ENCODE measurements around the gene SLC11A1. TPM values are rescaled to one million over a fixed set of nuclear protein-coding genes. Genes with fewer than 3 reads are reported as not detected.

SLC11A1 gene
- total and polyA plus RNA-seq, 2 experiments from 2014 or later, result 0.31 TPM; not detected in 1

DNA sequence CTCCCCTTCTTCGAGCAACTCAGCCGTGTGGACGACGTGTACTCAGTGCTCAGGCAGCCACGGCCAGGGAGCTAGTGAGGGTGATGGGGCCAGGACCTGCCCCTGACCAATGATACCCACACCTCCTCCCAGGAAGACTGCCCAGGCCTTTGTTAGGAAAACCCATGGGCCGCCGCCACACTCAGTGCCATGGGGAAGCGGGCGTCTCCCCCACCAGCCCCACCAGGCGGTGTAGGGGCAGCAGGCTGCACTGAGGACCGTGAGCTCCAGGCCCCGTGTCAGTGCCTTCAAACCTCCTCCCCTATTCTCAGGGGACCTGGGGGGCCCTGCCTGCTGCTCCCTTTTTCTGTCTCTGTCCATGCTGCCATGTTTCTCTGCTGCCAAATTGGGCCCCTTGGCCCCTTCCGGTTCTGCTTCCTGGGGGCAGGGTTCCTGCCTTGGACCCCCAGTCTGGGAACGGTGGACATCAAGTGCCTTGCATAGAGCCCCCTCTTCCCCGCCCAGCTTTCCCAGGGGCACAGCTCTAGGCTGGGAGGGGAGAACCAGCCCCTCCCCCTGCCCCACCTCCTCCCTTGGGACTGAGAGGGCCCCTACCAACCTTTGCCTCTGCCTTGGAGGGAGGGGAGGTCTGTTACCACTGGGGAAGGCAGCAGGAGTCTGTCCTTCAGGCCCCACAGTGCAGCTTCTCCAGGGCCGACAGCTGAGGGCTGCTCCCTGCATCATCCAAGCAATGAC, 22.4 kb downstream of the SLC11A1 start:
- Histone ChIP-seq H3K4me2 (peak overlapping the region; percentile 94; the same call in 1 of the 2 replicates), H3K27me3 (ENCODE audit: insufficient read depth) (peaks cover under 1% of the 10 kb centered on the region; the same call in 1 of the 2 replicates), H3K4me3 (peak overlapping the region; percentile 82; the same call in 1 of the 2 replicates), H4K20me1 (replicated peaks; ENCODE audit: insufficient read depth) (no peaks in the 10 kb centered on the region), H3K79me2 (replicated peaks; ENCODE audit: insufficient read depth) (no peaks in the 10 kb centered on the region), H3K4me1 (ENCODE audit: insufficient read depth) (peaks cover 27% of the 10 kb centered on the region), H2AFZ (no peak overlapping the region), H3K9me2 (ENCODE audit: insufficient read depth) (no peaks in the 10 kb centered on the region), H3K36me3 (ENCODE audit: insufficient read depth) (no peaks in the 10 kb centered on the region), H3F3A (replicated peaks; ENCODE audit: low read depth) (peaks cover 17% of the 10 kb centered on the region), H3K27ac (ENCODE audit: low read depth) (peak overlapping the region; percentile 99; the same call in 1 of the 2 replicates)
- H3K27me3 Mint-ChIP-seq (ENCODE audit: insufficient read depth, low read depth, poor library complexity), result peaks cover 11% of the 10 kb centered on the region
- ATAC-seq, result no peak
- H3K36me3 Mint-ChIP-seq (ENCODE audit: low read depth), result peaks cover 12% of the 10 kb centered on the region
- H3K9me3 Mint-ChIP-seq, result no peaks in the 10 kb centered on the region
- no peak for TF ChIP-seq EZH2 (IDR thresholded peaks at IDR 0.05; ENCODE audit: low read depth, unreplicated experiment)
- no peak for TF ChIP-seq JUNB (IDR thresholded peaks at IDR 0.05; ENCODE audit: unreplicated experiment)
- no peak for TF ChIP-seq EZH2phosphoT487 (IDR thresholded peaks at IDR 0.05; ENCODE audit: unreplicated experiment)
- TF ChIP-seq, protein P1, sequence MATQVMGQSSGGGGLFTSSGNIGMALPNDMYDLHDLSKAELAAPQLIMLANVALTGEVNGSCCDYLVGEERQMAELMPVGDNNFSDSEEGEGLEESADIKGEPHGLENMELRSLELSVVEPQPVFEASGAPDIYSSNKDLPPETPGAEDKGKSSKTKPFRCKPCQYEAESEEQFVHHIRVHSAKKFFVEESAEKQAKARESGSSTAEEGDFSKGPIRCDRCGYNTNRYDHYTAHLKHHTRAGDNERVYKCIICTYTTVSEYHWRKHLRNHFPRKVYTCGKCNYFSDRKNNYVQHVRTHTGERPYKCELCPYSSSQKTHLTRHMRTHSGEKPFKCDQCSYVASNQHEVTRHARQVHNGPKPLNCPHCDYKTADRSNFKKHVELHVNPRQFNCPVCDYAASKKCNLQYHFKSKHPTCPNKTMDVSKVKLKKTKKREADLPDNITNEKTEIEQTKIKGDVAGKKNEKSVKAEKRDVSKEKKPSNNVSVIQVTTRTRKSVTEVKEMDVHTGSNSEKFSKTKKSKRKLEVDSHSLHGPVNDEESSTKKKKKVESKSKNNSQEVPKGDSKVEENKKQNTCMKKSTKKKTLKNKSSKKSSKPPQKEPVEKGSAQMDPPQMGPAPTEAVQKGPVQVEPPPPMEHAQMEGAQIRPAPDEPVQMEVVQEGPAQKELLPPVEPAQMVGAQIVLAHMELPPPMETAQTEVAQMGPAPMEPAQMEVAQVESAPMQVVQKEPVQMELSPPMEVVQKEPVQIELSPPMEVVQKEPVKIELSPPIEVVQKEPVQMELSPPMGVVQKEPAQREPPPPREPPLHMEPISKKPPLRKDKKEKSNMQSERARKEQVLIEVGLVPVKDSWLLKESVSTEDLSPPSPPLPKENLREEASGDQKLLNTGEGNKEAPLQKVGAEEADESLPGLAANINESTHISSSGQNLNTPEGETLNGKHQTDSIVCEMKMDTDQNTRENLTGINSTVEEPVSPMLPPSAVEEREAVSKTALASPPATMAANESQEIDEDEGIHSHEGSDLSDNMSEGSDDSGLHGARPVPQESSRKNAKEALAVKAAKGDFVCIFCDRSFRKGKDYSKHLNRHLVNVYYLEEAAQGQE (IDR thresholded peaks at IDR 0.05; ENCODE audit: unreplicated experiment), result no peak
- TF ChIP-seq POLR2AphosphoS5 (IDR thresholded peaks at IDR 0.05; ENCODE audit: low read depth), result no peak
- TF ChIP-seq, protein P2, sequence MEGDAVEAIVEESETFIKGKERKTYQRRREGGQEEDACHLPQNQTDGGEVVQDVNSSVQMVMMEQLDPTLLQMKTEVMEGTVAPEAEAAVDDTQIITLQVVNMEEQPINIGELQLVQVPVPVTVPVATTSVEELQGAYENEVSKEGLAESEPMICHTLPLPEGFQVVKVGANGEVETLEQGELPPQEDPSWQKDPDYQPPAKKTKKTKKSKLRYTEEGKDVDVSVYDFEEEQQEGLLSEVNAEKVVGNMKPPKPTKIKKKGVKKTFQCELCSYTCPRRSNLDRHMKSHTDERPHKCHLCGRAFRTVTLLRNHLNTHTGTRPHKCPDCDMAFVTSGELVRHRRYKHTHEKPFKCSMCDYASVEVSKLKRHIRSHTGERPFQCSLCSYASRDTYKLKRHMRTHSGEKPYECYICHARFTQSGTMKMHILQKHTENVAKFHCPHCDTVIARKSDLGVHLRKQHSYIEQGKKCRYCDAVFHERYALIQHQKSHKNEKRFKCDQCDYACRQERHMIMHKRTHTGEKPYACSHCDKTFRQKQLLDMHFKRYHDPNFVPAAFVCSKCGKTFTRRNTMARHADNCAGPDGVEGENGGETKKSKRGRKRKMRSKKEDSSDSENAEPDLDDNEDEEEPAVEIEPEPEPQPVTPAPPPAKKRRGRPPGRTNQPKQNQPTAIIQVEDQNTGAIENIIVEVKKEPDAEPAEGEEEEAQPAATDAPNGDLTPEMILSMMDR (conservative IDR thresholded peaks at IDR 0.05; ENCODE audit: low read depth in 2 of 2), result no peak
- no peak for TF ChIP-seq ZNF114 (CRISPR knock-in tag; IDR thresholded peaks at IDR 0.05)
- no peak for TF ChIP-seq ZNF331 (CRISPR knock-in tag; IDR thresholded peaks at IDR 0.05; ENCODE audit: low read depth)
- TF ChIP-seq, protein P3, sequence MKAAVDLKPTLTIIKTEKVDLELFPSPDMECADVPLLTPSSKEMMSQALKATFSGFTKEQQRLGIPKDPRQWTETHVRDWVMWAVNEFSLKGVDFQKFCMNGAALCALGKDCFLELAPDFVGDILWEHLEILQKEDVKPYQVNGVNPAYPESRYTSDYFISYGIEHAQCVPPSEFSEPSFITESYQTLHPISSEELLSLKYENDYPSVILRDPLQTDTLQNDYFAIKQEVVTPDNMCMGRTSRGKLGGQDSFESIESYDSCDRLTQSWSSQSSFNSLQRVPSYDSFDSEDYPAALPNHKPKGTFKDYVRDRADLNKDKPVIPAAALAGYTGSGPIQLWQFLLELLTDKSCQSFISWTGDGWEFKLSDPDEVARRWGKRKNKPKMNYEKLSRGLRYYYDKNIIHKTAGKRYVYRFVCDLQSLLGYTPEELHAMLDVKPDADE (IDR thresholded peaks at IDR 0.05), result no peak
- no peak for TF ChIP-seq STAT1 (IDR thresholded peaks at IDR 0.05; ENCODE audit: unreplicated experiment)
- no peak for TF ChIP-seq NANOG (IDR thresholded peaks at IDR 0.05; ENCODE audit: borderline replicate concordance)
- TF ChIP-seq, protein P4, sequence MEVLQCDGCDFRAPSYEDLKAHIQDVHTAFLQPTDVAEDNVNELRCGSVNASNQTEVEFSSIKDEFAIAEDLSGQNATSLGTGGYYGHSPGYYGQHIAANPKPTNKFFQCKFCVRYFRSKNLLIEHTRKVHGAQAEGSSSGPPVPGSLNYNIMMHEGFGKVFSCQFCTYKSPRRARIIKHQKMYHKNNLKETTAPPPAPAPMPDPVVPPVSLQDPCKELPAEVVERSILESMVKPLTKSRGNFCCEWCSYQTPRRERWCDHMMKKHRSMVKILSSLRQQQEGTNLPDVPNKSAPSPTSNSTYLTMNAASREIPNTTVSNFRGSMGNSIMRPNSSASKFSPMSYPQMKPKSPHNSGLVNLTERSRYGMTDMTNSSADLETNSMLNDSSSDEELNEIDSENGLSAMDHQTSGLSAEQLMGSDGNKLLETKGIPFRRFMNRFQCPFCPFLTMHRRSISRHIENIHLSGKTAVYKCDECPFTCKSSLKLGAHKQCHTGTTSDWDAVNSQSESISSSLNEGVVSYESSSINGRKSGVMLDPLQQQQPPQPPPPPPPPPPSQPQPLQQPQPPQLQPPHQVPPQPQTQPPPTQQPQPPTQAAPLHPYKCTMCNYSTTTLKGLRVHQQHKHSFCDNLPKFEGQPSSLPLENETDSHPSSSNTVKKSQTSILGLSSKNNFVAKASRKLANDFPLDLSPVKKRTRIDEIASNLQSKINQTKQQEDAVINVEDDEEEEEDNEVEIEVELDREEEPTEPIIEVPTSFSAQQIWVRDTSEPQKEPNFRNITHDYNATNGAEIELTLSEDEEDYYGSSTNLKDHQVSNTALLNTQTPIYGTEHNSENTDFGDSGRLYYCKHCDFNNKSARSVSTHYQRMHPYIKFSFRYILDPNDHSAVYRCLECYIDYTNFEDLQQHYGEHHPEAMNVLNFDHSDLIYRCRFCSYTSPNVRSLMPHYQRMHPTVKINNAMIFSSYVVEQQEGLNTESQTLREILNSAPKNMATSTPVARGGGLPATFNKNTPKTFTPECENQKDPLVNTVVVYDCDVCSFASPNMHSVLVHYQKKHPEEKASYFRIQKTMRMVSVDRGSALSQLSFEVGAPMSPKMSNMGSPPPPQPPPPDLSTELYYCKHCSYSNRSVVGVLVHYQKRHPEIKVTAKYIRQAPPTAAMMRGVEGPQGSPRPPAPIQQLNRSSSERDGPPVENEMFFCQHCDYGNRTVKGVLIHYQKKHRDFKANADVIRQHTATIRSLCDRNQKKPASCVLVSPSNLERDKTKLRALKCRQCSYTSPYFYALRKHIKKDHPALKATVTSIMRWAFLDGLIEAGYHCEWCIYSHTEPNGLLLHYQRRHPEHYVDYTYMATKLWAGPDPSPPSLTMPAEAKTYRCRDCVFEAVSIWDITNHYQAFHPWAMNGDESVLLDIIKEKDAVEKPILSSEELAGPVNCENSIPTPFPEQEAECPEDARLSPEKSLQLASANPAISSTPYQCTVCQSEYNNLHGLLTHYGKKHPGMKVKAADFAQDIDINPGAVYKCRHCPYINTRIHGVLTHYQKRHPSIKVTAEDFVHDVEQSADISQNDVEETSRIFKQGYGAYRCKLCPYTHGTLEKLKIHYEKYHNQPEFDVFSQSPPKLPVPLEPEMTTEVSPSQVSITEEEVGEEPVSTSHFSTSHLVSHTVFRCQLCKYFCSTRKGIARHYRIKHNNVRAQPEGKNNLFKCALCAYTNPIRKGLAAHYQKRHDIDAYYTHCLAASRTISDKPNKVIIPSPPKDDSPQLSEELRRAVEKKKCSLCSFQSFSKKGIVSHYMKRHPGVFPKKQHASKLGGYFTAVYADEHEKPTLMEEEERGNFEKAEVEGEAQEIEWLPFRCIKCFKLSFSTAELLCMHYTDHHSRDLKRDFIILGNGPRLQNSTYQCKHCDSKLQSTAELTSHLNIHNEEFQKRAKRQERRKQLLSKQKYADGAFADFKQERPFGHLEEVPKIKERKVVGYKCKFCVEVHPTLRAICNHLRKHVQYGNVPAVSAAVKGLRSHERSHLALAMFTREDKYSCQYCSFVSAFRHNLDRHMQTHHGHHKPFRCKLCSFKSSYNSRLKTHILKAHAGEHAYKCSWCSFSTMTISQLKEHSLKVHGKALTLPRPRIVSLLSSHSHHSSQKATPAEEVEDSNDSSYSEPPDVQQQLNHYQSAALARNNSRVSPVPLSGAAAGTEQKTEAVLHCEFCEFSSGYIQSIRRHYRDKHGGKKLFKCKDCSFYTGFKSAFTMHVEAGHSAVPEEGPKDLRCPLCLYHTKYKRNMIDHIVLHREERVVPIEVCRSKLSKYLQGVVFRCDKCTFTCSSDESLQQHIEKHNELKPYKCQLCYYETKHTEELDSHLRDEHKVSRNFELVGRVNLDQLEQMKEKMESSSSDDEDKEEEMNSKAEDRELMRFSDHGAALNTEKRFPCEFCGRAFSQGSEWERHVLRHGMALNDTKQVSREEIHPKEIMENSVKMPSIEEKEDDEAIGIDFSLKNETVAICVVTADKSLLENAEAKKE (CRISPR knock-in tag; IDR thresholded peaks at IDR 0.05), result no peak
- TF ChIP-seq CREB1 (CRISPR knock-in tag; IDR thresholded peaks at IDR 0.05; ENCODE audit: low read depth), result no peak
- peak overlapping the region; percentile 72; the same call in 1 of the 2 replicates for H3K27ac Mint-ChIP-seq
- no peak for DNase-seq (ENCODE audit: low spot score)
- H3K4me3 Mint-ChIP-seq, result no peak overlapping the region
- H3K4me1 Mint-ChIP-seq, result peaks cover 22% of the 10 kb centered on the region

Data from GM23338 (cell line).